ENCODE results near the gene TRPM2.

Gene TRPM2

GRCh38 chr21:44424608-44425306, 71.3 kb downstream of the TRPM2 start:
- Mint-ChIP-seq H3K27ac (no peak overlapping the region), H3K9me3 (peaks cover 13% of the 10 kb centered on the region), H3K36me3 (ENCODE audit: low read depth) (no peaks in the 10 kb centered on the region), H3K4me1 (peaks cover 25% of the 10 kb centered on the region), H3K4me3 (no peak overlapping the region), H3K27me3 (ENCODE audit: low read depth, poor library complexity) (peaks cover 5% of the 10 kb centered on the region)
- no peak for TF ChIP-seq CTCF (IDR thresholded peaks at IDR 0.05)
- DNase-seq = no peak

DNA sequence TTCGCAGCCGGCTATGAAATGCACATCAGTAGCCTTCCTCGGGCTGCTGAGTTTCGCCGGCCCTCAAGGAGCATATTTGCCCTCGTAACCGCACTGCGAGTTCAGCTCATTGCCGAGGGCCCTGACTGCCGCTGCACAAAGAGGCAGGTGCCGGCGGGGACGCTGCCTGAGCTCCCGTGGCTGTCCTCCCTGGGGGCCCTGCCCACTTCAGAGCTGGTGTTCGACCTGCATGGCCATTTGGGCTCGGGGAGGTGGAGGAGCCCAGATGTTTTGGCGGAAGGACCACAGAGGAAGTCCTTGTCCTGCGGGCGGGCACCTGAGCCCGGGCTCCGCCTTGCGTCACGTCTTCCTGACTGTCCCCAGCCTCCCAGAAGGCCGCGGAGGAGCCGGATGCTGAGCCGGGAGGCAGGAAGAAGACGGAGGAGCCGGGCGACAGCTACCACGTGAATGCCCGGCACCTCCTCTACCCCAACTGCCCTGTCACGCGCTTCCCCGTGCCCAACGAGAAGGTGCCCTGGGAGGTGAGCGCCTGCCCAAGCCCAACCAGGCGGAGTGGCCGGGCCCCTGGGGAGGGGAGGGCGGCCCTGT, 72.0 kb downstream of the TRPM2 start:
- peaks cover 25% of the 10 kb centered on the region for H3K4me1 Mint-ChIP-seq
- H3K27ac Mint-ChIP-seq = no peak overlapping the region
- no peak overlapping the region for H3K4me3 Mint-ChIP-seq
- peaks cover 12% of the 10 kb centered on the region for H3K9me3 Mint-ChIP-seq
- no peak for DNase-seq
- peaks cover 5% of the 10 kb centered on the region for H3K27me3 Mint-ChIP-seq (ENCODE audit: low read depth, poor library complexity)
- no peak for TF ChIP-seq CTCF (IDR thresholded peaks at IDR 0.05)
- H3K36me3 Mint-ChIP-seq (ENCODE audit: low read depth) = no peaks in the 10 kb centered on the region

GRCh38 chr21:44425895-44426662, 72.7 kb downstream of the TRPM2 start:
- Mint-ChIP-seq H3K27ac (no peak overlapping the region), H3K9me3 (peaks cover 17% of the 10 kb centered on the region), H3K4me3 (no peak overlapping the region), H3K36me3 (ENCODE audit: low read depth) (peaks cover 4% of the 10 kb centered on the region), H3K27me3 (ENCODE audit: low read depth, poor library complexity) (peaks cover 5% of the 10 kb centered on the region), H3K4me1 (peaks cover 25% of the 10 kb centered on the region)
- no peak for DNase-seq
- no peak for TF ChIP-seq CTCF (IDR thresholded peaks at IDR 0.05)

GRCh38 chr21:44426663-44427191, 73.3 kb downstream of the TRPM2 start:
- Mint-ChIP-seq H3K27ac (no peak overlapping the region), H3K9me3 (peaks cover 23% of the 10 kb centered on the region), H3K4me1 (peaks cover 24% of the 10 kb centered on the region), H3K4me3 (no peak overlapping the region), H3K27me3 (ENCODE audit: low read depth, poor library complexity) (peaks cover 5% of the 10 kb centered on the region), H3K36me3 (ENCODE audit: low read depth) (peaks cover 5% of the 10 kb centered on the region)
- TF ChIP-seq CTCF (IDR thresholded peaks at IDR 0.05) = no peak
- no peak for DNase-seq

DNA sequence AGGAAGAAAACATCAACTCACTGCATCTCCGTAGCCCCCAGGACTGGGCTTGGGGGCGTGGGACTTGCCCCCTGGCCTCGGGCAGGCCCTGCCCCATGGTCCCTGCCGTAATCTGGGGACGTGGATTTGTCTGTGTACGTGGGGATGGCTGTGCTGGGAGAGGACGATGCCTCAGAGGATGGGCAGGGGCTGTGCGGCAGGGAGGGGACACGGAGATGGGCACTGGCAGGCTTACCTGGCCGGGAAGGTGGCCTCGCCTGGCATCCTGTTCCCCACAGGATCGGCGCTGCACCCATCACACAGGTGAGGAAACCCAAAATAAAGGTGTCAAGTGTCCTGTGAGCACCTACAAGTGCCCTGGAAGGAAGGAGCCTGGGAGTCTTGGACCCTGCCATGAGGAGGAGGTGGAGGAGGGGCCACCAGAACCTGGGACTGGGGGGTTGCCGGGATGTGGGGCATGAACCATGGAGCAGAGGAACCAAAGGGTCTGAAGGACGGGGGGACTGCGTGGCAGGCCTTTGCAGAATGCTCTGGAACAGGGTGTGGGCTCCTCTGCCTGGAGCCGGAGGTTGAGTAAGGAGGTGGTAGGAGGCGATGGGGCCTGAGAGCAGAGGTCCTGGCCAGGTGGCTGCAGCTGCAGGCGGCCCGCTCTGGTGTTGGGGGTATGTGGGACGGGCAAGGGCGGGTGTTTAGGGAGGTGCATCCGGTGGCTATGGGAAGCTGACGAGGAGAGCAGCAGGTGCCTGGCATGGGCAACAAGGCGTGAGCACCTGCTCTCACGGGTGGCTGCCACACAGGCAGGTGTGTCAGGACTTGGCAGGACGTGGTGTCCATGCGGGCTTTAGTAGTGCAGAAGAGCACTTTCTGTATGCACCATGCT, 74.1 kb downstream of the TRPM2 start:
- Mint-ChIP-seq H3K9me3 (peaks cover 30% of the 10 kb centered on the region), H3K36me3 (ENCODE audit: low read depth) (peaks cover 5% of the 10 kb centered on the region), H3K4me1 (peaks cover 25% of the 10 kb centered on the region), H3K27ac (no peak overlapping the region), H3K4me3 (no peak overlapping the region), H3K27me3 (ENCODE audit: low read depth, poor library complexity) (peaks cover 8% of the 10 kb centered on the region)
- no peak for TF ChIP-seq CTCF (IDR thresholded peaks at IDR 0.05)
- DNase-seq = no peak

Measured in nephron progenitor cell (in vitro differentiated cells).